NCI-H128 (cell line): ENCODE measurements around the gene GPN2.
A peak's percentile ranks its signal among the peaks of the same experiment; 100 is the strongest.

Experiments used
- DNase-seq: peaks from one replicate; lab custom pipeline; 2025; ENCODE audit not compliant: unreplicated experiment; lab: John Stamatoyannopoulos, UW

The GPN2 gene

GRCh38 chr1:26832249-26832960 lies 57.7 kb downstream of the GPN2 start:
- no peak for DNase-seq

GRCh38 chr1:26831546-26832248 lies 58.4 kb downstream of the GPN2 start:
- DNase-seq: no peak

GRCh38 chr1:26831059-26831458 lies 59.0 kb downstream of the GPN2 start:
- no peak for DNase-seq

- no peak for DNase-seq
Observed at GRCh38 chr1:26829184-26829911, 60.7 kb downstream of the GPN2 start.

GRCh38 chr1:26828411-26828991 lies 61.6 kb downstream of the GPN2 start:
- no peak for DNase-seq

GRCh38 chr1:26827663-26828062 lies 62.4 kb downstream of the GPN2 start:
- no peak for DNase-seq

GRCh38 chr1:26827106-26827604 lies 62.9 kb downstream of the GPN2 start:
- DNase-seq: no peak

GRCh38 chr1:26826261-26827105 lies 63.6 kb downstream of the GPN2 start, which contains the start of gene ZDHHC18:
TSS of gene ZDHHC18 (plus strand) at chr1:26826688. CDS start at chr1:26826805, 117 bp downstream.
- peak; percentile 23 for DNase-seq
